Measurements from ENCODE around the gene IKZF5. TPM values are rescaled to one million over a fixed set of nuclear protein-coding genes. Genes with fewer than 3 reads are reported as not detected.

IKZF5 gene
- total and polyA plus RNA-seq, 9 of the 15 experiments (the other 6 are each of a cell fraction or from before 2014, with no cell fraction given) = 3.8 to 19.6 (median 12.4) TPM

DNA sequence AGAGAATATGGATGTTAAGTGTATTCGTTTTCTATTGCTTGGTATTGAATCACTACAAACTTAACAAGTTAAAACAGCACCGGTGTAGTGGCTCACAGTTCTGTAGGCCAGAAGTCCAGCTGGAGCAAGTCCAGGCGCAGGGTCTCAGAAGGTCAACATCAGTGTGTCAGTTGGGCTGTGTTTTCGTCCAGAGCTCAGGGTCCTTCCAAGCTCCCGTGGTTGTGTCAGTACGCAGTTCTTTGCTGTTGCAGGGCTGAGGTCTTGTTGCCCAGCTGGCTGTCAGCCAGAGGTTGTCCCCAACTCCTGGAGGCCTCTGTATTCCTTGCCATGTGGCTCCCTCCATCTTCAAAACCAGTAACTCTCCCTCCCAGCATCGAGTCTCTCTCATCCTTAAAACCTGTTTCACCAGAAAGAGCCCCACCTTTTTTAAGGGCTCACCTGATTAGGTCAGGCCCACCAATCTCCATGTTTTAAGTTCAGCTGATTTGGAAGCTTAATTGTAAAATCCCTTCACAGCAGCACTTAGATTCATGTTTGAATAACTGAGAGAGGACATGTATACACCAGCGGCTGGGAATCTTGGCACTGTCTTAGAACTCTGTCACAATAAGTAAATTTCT lies 27.0 kb upstream of the IKZF5 start (continued):
- peak; percentile 53; the same call in 1 of the 2 replicates for TF ChIP-seq FOXM1 (IDR thresholded peaks at IDR 0.05; ENCODE audit: low read depth)
- no peak for TF ChIP-seq FOXM1 (CRISPR knock-in tag; IDR thresholded peaks at IDR 0.05; ENCODE audit: low read depth)
- no peak for TF ChIP-seq ESRRA (IDR thresholded peaks at IDR 0.05; ENCODE audit: borderline replicate concordance, low read depth)
- TF ChIP-seq E2F6 (IDR thresholded peaks at IDR 0.05; ENCODE audit: borderline replicate concordance in 1 of 2, extremely low read depth in 1 of 2, insufficient read depth in 1 of 2, insufficient read length in 1 of 2, low read depth in 1 of 2, low read length in 1 of 2, poor library complexity in 1 of 2, severe bottlenecking in 1 of 2) = no peak
- TF ChIP-seq, protein P1, sequence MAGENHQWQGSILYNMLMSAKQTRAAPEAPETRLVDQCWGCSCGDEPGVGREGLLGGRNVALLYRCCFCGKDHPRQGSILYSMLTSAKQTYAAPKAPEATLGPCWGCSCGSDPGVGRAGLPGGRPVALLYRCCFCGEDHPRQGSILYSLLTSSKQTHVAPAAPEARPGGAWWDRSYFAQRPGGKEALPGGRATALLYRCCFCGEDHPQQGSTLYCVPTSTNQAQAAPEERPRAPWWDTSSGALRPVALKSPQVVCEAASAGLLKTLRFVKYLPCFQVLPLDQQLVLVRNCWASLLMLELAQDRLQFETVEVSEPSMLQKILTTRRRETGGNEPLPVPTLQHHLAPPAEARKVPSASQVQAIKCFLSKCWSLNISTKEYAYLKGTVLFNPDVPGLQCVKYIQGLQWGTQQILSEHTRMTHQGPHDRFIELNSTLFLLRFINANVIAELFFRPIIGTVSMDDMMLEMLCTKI (IDR thresholded peaks at IDR 0.05; ENCODE audit: partially characterized antibody) = no peak
- no peak for TF ChIP-seq ZNF23 (CRISPR knock-in tag; IDR thresholded peaks at IDR 0.05)
- no peak for TF ChIP-seq ZNF277 (CRISPR knock-in tag; IDR thresholded peaks at IDR 0.05; ENCODE audit: borderline replicate concordance)
- TF ChIP-seq ZNF134 (CRISPR knock-in tag; conservative IDR thresholded peaks at IDR 0.05) = peak; percentile 99

All from K562 (cell line).